HG02759 (cell line): ENCODE data around the gene KIF25.

ENCODE experiments used
- ATAC-seq: cut with Tn5 transposase; IDR thresholded peaks from one replicate; pipeline ENCODE4 v1.9.1; 2021; ENCODE audit warnings: mild to moderate bottlenecking, moderate library complexity; ENCODE audit not compliant: unreplicated experiment

Gene KIF25

GRCh38 chr6:168048724-168049025 is 51.2 kb downstream of the KIF25 start:
- ATAC-seq: no peak

- ATAC-seq: no peak
Measured at GRCh38 chr6:168049277-168049676, 51.8 kb downstream of the KIF25 start.

- ATAC-seq: no peak
Measured at GRCh38 chr6:168049706-168050224, 52.3 kb downstream of the KIF25 start.

- ATAC-seq: no peak
Measured at GRCh38 chr6:168050225-168050880, 52.9 kb downstream of the KIF25 start.

- no peak for ATAC-seq
Measured at GRCh38 chr6:168050881-168051586, 53.6 kb downstream of the KIF25 start.

- ATAC-seq: no peak
Measured at GRCh38 chr6:168051648-168052047, 54.2 kb downstream of the KIF25 start.

- no peak for ATAC-seq
Measured at GRCh38 chr6:168052291-168052891, 54.9 kb downstream of the KIF25 start.

- ATAC-seq: no peak
Measured at GRCh38 chr6:168053086-168053956, 55.9 kb downstream of the KIF25 start.

- ATAC-seq: no peak
Measured at GRCh38 chr6:168053957-168054471, 56.5 kb downstream of the KIF25 start.

- no peak for ATAC-seq
Measured at GRCh38 chr6:168054765-168055560, 57.5 kb downstream of the KIF25 start.

GRCh38 chr6:168055696-168056489 is 58.4 kb downstream of the KIF25 start:
- ATAC-seq: no peak

- ATAC-seq: no peak
Measured at GRCh38 chr6:168056892-168057527, 59.5 kb downstream of the KIF25 start.

- no peak for ATAC-seq
Measured at GRCh38 chr6:168057836-168058235, 60.4 kb downstream of the KIF25 start.

- no peak for ATAC-seq
Measured at GRCh38 chr6:168058691-168059551, 61.5 kb downstream of the KIF25 start.

GRCh38 chr6:168060521-168060931 is 63.1 kb downstream of the KIF25 start:
- ATAC-seq: no peak

- no peak for ATAC-seq
Measured at GRCh38 chr6:168061269-168062210, 64.1 kb downstream of the KIF25 start.
